H1 (cell line): ENCODE results near the gene HPRT1. TPM values are rescaled to one million over a fixed set of nuclear protein-coding genes. Genes with fewer than 3 reads are reported as not detected.

ENCODE experiments used
- CTCF ChIA-PET: fragments of 300-600 bp; sonication (Branson Sonifier 250); formaldehyde crosslinking; loops from one replicate; lab custom pipeline; 2021; ENCODE audit not compliant: partially characterized antibody; lab: Charles Lee
- POLR2A ChIA-PET: fragments of 300-600 bp; sonication (Branson Sonifier 250); formaldehyde crosslinking; loops from one replicate; lab custom pipeline; 2021; ENCODE audit warnings: inconsistent platforms; ENCODE audit not compliant: partially characterized antibody; lab: Charles Lee
- DNase-seq, 2 experiments: peaks; one replicate each; pipeline versions ENCODE4 v3.0.0 to v3.0.0-alpha.2; 2010 to 2022; ENCODE audit warnings: low spot score in 2 of 2, low read depth in 1 of 2, mixed read lengths in 1 of 2
- FAIRE-seq: peaks from 2 replicates; lab custom pipeline; 2011; peaks lifted over from hg19 to GRCh38; lab: Jason Lieb, UNC
- H2AFZ ChIP-seq: 2 replicates; pipeline ENCODE4 v1.8.1; 2012; ENCODE audit warnings: low read length, inconsistent platforms
- H2AK5ac ChIP-seq: 2 replicates; pipeline ENCODE4 v1.6.1; 2013; ENCODE audit warnings: low read depth, low read length
- H2BK120ac ChIP-seq: replicated peaks from 2 replicates; pipeline ENCODE3; 2013; ENCODE audit warnings: low read depth, low read length, inconsistent platforms
- H2BK12ac ChIP-seq: 2 replicates; pipeline ENCODE4 v1.6.1; 2013; ENCODE audit warnings: low read depth, low read length
- H2BK15ac ChIP-seq: 2 replicates; pipeline ENCODE4 v1.6.1; 2013; ENCODE audit warnings: low read length
- H2BK20ac ChIP-seq: 2 replicates; pipeline ENCODE4 v1.6.1; 2013; ENCODE audit warnings: low read length
- H2BK5ac ChIP-seq: 2 replicates; pipeline ENCODE4 v1.6.1; 2013; ENCODE audit warnings: low read depth, low read length
- H3K14ac ChIP-seq: 2 replicates; pipeline ENCODE4 v1.6.1; 2013; ENCODE audit warnings: inconsistent platforms; ENCODE audit not compliant: insufficient read length
- H3K18ac ChIP-seq: 2 replicates; pipeline ENCODE4 v1.6.1; 2013; ENCODE audit warnings: low read length; ENCODE audit errors: extremely low read depth
- H3K23ac ChIP-seq: 2 replicates; pipeline ENCODE4 v1.6.1; 2013; ENCODE audit warnings: inconsistent platforms; ENCODE audit not compliant: insufficient read length
- H3K23me2 ChIP-seq: 2 replicates; pipeline ENCODE4 v1.6.1; 2013; ENCODE audit warnings: low read depth, low read length
- H3K27ac ChIP-seq: 2 replicates; pipeline ENCODE4 v1.6.1; 2011; ENCODE audit warnings: low read depth, low read length, inconsistent platforms
- H3K27me3 ChIP-seq, 4 experiments: replicated peaks in 1 of 4; 1 replicate in 1 of 4; 2 replicates in 3 of 4; pipeline versions ENCODE4 v1.6.1 to v1.8.1; 2011 to 2013; ENCODE audit warnings: low read length in 3 of 4, mild to moderate bottlenecking in 3 of 4, inconsistent platforms in 2 of 4, mixed read lengths in 2 of 4, moderate library complexity in 1 of 4; ENCODE audit not compliant: control insufficient read depth in 3 of 4, insufficient read depth in 3 of 4; ENCODE audit errors: extremely low read depth in 1 of 4
- H3K36me3 ChIP-seq, 4 experiments: 2 replicates each; pipeline versions ENCODE4 v1.6.1 to v1.8.1; 2011 to 2013; ENCODE audit warnings: mild to moderate bottlenecking in 4 of 4, low read length in 3 of 4, moderate library complexity in 2 of 4, control low read depth in 1 of 4, inconsistent platforms in 1 of 4; ENCODE audit not compliant: insufficient read depth in 4 of 4, control insufficient read depth in 2 of 4
- H3K4ac ChIP-seq: replicated peaks from 2 replicates; pipeline ENCODE3; 2013; ENCODE audit warnings: low read length, low read depth, mixed read lengths, inconsistent platforms; ENCODE audit not compliant: insufficient read length
- H3K4me1 ChIP-seq, 4 experiments: replicated peaks in 1 of 4; 1 replicate in 1 of 4; 2 replicates in 3 of 4; pipeline versions ENCODE4 v1.6.1 to v1.8.1; 2011 to 2013; ENCODE audit warnings: low read length in 3 of 4, inconsistent platforms in 2 of 4, mixed read lengths in 1 of 4; ENCODE audit not compliant: insufficient read depth in 4 of 4, control insufficient read depth in 3 of 4
- H3K4me2 ChIP-seq, 2 experiments: 2 replicates each; pipeline versions ENCODE4 v1.6.1 to v1.8.1; 2011 to 2013; ENCODE audit warnings: low read depth in 2 of 2, low read length in 2 of 2, control low read depth in 1 of 2, inconsistent platforms in 1 of 2, mild to moderate bottlenecking in 1 of 2; ENCODE audit not compliant: insufficient read depth in 1 of 2
- H3K4me3 ChIP-seq, 4 experiments: fragments of 200-600, 300-600 bp in 1 of 4; sonication (generic), shearing (Covaris generic), sonication (Bioruptor Twin) in 1 of 4; 2 replicates each; pipeline versions ENCODE4 v1.5.1 to v1.8.1; 2011 to 2016; ENCODE audit warnings: low read length in 4 of 4, low read depth in 3 of 4, control low read depth in 2 of 4, inconsistent platforms in 2 of 4, mild to moderate bottlenecking in 2 of 4, mixed read lengths in 1 of 4, moderate library complexity in 1 of 4; ENCODE audit not compliant: insufficient read depth in 2 of 4; ENCODE audit errors: extremely low read depth in 1 of 4
- H3K56ac ChIP-seq: replicated peaks from 2 replicates; pipeline ENCODE3; 2013; ENCODE audit warnings: low read depth, mild to moderate bottlenecking, mixed read lengths, low read length, inconsistent platforms; ENCODE audit not compliant: insufficient read length
- H3K79me1 ChIP-seq: 2 replicates; pipeline ENCODE4 v1.6.1; 2013; ENCODE audit warnings: low read depth, low read length, control low read depth
- H3K79me2 ChIP-seq, 2 experiments: 2 replicates each; pipeline versions ENCODE4 v1.6.1 to v1.8.1; 2012 to 2013; ENCODE audit warnings: low read length in 2 of 2, mild to moderate bottlenecking in 2 of 2, inconsistent platforms in 1 of 2; ENCODE audit not compliant: insufficient read depth in 2 of 2, control insufficient read depth in 1 of 2
- H3K9ac ChIP-seq, 4 experiments: replicated peaks in 1 of 4; 1 replicate in 1 of 4; 2 replicates in 3 of 4; pipeline versions ENCODE4 v1.6.1 to v1.8.1; 2011 to 2013; ENCODE audit warnings: low read depth in 3 of 4, low read length in 3 of 4, control low read depth in 2 of 4, mild to moderate bottlenecking in 2 of 4, moderate library complexity in 2 of 4, inconsistent platforms in 1 of 4; ENCODE audit errors: extremely low read depth in 1 of 4
- H3K9me3 ChIP-seq, 2 experiments: 2 replicates each; pipeline versions ENCODE4 v1.6.1 to v1.8.1; 2012 to 2013; ENCODE audit warnings: mild to moderate bottlenecking in 2 of 2, moderate library complexity in 2 of 2, control low read depth in 1 of 2, inconsistent platforms in 1 of 2, low read depth in 1 of 2, low read length in 1 of 2, mixed read lengths in 1 of 2; ENCODE audit not compliant: insufficient read depth in 2 of 2
- H4K20me1 ChIP-seq, 2 experiments: replicated peaks in 1 of 2; 2 replicates each; pipeline versions ENCODE3 to v1.8.1; 2011 to 2013; ENCODE audit warnings: inconsistent platforms in 2 of 2, low read length in 2 of 2, mild to moderate bottlenecking in 1 of 2; ENCODE audit not compliant: insufficient read depth in 2 of 2, control insufficient read depth in 1 of 2
- H4K5ac ChIP-seq: 2 replicates; pipeline ENCODE4 v1.6.1; 2013; ENCODE audit warnings: low read length, low read depth, mixed read lengths, inconsistent platforms; ENCODE audit not compliant: insufficient read length
- H4K8ac ChIP-seq: 2 replicates; pipeline ENCODE4 v1.8.0; 2013; ENCODE audit warnings: mild to moderate bottlenecking, moderate library complexity, low read length, inconsistent platforms; ENCODE audit not compliant: insufficient read depth; ENCODE audit errors: extremely low read depth
- H4K91ac ChIP-seq: replicated peaks from 2 replicates; pipeline ENCODE3; 2013; ENCODE audit warnings: low read length, mixed read lengths, inconsistent platforms; ENCODE audit not compliant: insufficient read length
- ATF2 ChIP-seq: IDR thresholded peaks from 2 replicates; pipeline ENCODE4 v1.6.1; 2012; ENCODE audit warnings: low read length, inconsistent platforms
- ATF3 ChIP-seq: IDR thresholded peaks from 2 replicates; pipeline ENCODE4 v1.6.1; 2011; ENCODE audit warnings: low read depth, mild to moderate bottlenecking, low read length; ENCODE audit not compliant: insufficient read depth
- BRCA1 ChIP-seq: IDR thresholded peaks from 2 replicates; pipeline ENCODE4 v1.6.1; 2012; ENCODE audit warnings: low read depth, low read length, improper control_type of control experiment
- EP300 ChIP-seq, 2 experiments: IDR thresholded peaks; 1 replicate in 1 of 2; 2 replicates in 1 of 2; pipeline ENCODE4 v1.6.1; 2011 to 2012; ENCODE audit warnings: low read depth in 2 of 2, low read length in 2 of 2, mild to moderate bottlenecking in 2 of 2, borderline replicate concordance in 1 of 2, inconsistent platforms in 1 of 2, moderate library complexity in 1 of 2
- EZH2 ChIP-seq: fragments of 200-600 bp; sonication (generic); IDR thresholded peaks from 2 replicates; pipeline ENCODE4 v1.7.1; 2012; ENCODE audit warnings: low read depth, mild to moderate bottlenecking, moderate library complexity, low read length, inconsistent platforms; ENCODE audit not compliant: severe bottlenecking
- FOSL1 ChIP-seq: IDR thresholded peaks from 2 replicates; pipeline ENCODE4 v1.6.1; 2011; ENCODE audit warnings: mild to moderate bottlenecking, low read depth, low read length, moderate library complexity; ENCODE audit not compliant: insufficient read depth
- KDM5A ChIP-seq: fragments of 200-600 bp; IDR thresholded peaks from 2 replicates; pipeline ENCODE4 v1.7.1; 2012; ENCODE audit warnings: mild to moderate bottlenecking, low read length, inconsistent platforms, mixed read lengths
- NRF1 ChIP-seq: IDR thresholded peaks from 2 replicates; pipeline ENCODE4 v1.6.1; 2011; ENCODE audit warnings: mild to moderate bottlenecking, low read depth, low read length, improper control_type of control experiment
- PHF8 ChIP-seq: fragments of 200-600 bp; sonication (generic); conservative IDR thresholded peaks from 2 replicates; pipeline ENCODE4 v1.7.1; 2012; ENCODE audit warnings: low read depth, mild to moderate bottlenecking, inconsistent platforms, low read length, moderate library complexity
- POU5F1 ChIP-seq: IDR thresholded peaks from 2 replicates; pipeline ENCODE4 v1.6.1; 2011; ENCODE audit warnings: low read depth, mild to moderate bottlenecking, low read length, moderate library complexity
- SP2 ChIP-seq: IDR thresholded peaks from 2 replicates; pipeline ENCODE4 v1.6.1; 2012; ENCODE audit warnings: mild to moderate bottlenecking, low read length, inconsistent platforms
- TAF7 ChIP-seq: optimal IDR thresholded peaks from 2 replicates; pipeline ENCODE3; 2011; ENCODE audit warnings: low read depth, mild to moderate bottlenecking, inconsistent platforms, low read length, moderate library complexity, borderline replicate concordance
- WGBS, 2 experiments: shearing (Covaris generic) in 1 of 2; methylation state at CpG; one replicate each; pipeline versions ENCODE4 v1.1.6 to v1.1.7; 2013 to 2015; ENCODE audit warnings: low lambda C conversion rate in 2 of 2, mixed read lengths in 2 of 2, inconsistent platforms in 1 of 2, low coverage in 1 of 2, missing lambda C conversion rate in 1 of 2; ENCODE audit not compliant: insufficient replicate concordance in 2 of 2, insufficient coverage in 1 of 2, insufficient read length in 1 of 2; ENCODE audit errors: extremely low coverage in 1 of 2, missing lambda C conversion rate in 1 of 2; 5-methylcytosine and 5-hydroxymethylcytosine counted together
- polyA plus RNA-seq, 7 experiments: library from polyadenylated mRNA; depleted of rRNA in 3 of 7; stranded (reverse) in 5 of 7; unstranded in 2 of 7; fragments of >200 nt in 5 of 7; fragments of 200-250 nt in 2 of 7; gene quantifications; 1 replicate in 5 of 7; 2 replicates in 1 of 7; 4 replicates in 1 of 7; pipeline versions ENCODE4 v1.2.1 to v1.2.3, GENCODE V29; 2011 to 2013; ENCODE audit warnings: missing spikeins in 2 of 7, mixed read lengths in 2 of 7
- total RNA-seq: library from RNA; stranded (reverse); fragmentation: NEBNext Ultra II Directional; extraction: Animal tissue kit (Norgen Biotek cat#: 25700); gene quantifications from 2 replicates; pipeline ENCODE4 v1.2.1, GENCODE V29; 2021

Gene HPRT1
- total and polyA plus RNA-seq, 2 of the 8 experiments (the other 6 are each of a cell fraction or from before 2014, with no cell fraction given): 16.9 to 49.5 TPM

- H4K91ac ChIP-seq: no peak overlapping the region
- H2BK20ac ChIP-seq: no peak overlapping the region
- H4K20me1 ChIP-seq: no peaks in the 10 kb centered on the region
- no peaks in the 10 kb centered on the region for H3K9me3 ChIP-seq
- H2BK5ac ChIP-seq: no peak overlapping the region
- no peak overlapping the region for H3K18ac ChIP-seq
- H3K36me3 ChIP-seq: no peaks in the 10 kb centered on the region; a peak in 1 of 8 replicates
- no peak overlapping the region for H4K8ac ChIP-seq
- H3K9ac ChIP-seq: no peak overlapping the region
- no peak overlapping the region for H4K5ac ChIP-seq
- no peak overlapping the region for H3K4ac ChIP-seq
- POLR2A ChIA-PET: no interaction called here
- H2BK15ac ChIP-seq: no peak overlapping the region
- no peak overlapping the region for H3K27ac ChIP-seq
- H3K4me1 ChIP-seq: no peaks in the 10 kb centered on the region
- DNase-seq (no peak), FAIRE-seq (no peak)
- no peak overlapping the region for H3K14ac ChIP-seq
- CTCF ChIA-PET: interaction anchor here (1.7 kb wide), 1 partner anchor 40 kb away, joined by 5 read pairs; no protein-coding TSS in a partner anchor
- H3K4me3 ChIP-seq: no peak overlapping the region
- 100% methylated on average over 1 of the region's 6 CpGs; no CpG with 5 or more reads in 1 of the 2 experiments for WGBS, 2 experiments
- H3K56ac ChIP-seq: no peak overlapping the region
- no peak overlapping the region for H2BK12ac ChIP-seq
- H3K23ac ChIP-seq: no peak overlapping the region
- no peak overlapping the region for H3K4me2 ChIP-seq
- no peaks in the 10 kb centered on the region for H3K79me2 ChIP-seq
- H3K27me3 ChIP-seq: no peaks in the 10 kb centered on the region
- H2BK120ac ChIP-seq: no peak overlapping the region
- H2AK5ac ChIP-seq: no peak overlapping the region
- H3K79me1 ChIP-seq: no peaks in the 10 kb centered on the region
- H3K23me2 ChIP-seq: no peaks in the 10 kb centered on the region
- H2AFZ ChIP-seq: no peak overlapping the region
- TF ChIP-seq NRF1: no peak
- no peak for TF ChIP-seq FOSL1
- no peak for TF ChIP-seq ATF2
- no peak for TF ChIP-seq BRCA1
- TF ChIP-seq KDM5A: no peak
- TF ChIP-seq EP300 (IDR thresholded peaks at IDR 0.05; ENCODE audit: borderline replicate concordance in 1 of 2, low read depth in 2 of 2, low read length in 2 of 2): no peak
- no peak for TF ChIP-seq PHF8
- no peak for TF ChIP-seq TAF7
- TF ChIP-seq SP2: no peak
- TF ChIP-seq EZH2: no peak
- no peak for TF ChIP-seq POU5F1
- no peak for TF ChIP-seq ATF3
Observed at GRCh38 chrX:134435894-134436293, 24.1 kb upstream of the HPRT1 start.
